ENCODE results near the gene IGFL2.
"Not testable (repeated sequence)": the region's sequence is repeated elsewhere in the genome, so short reads cannot be mapped to it uniquely, and the experiment has no call there.

The IGFL2 gene

DNA sequence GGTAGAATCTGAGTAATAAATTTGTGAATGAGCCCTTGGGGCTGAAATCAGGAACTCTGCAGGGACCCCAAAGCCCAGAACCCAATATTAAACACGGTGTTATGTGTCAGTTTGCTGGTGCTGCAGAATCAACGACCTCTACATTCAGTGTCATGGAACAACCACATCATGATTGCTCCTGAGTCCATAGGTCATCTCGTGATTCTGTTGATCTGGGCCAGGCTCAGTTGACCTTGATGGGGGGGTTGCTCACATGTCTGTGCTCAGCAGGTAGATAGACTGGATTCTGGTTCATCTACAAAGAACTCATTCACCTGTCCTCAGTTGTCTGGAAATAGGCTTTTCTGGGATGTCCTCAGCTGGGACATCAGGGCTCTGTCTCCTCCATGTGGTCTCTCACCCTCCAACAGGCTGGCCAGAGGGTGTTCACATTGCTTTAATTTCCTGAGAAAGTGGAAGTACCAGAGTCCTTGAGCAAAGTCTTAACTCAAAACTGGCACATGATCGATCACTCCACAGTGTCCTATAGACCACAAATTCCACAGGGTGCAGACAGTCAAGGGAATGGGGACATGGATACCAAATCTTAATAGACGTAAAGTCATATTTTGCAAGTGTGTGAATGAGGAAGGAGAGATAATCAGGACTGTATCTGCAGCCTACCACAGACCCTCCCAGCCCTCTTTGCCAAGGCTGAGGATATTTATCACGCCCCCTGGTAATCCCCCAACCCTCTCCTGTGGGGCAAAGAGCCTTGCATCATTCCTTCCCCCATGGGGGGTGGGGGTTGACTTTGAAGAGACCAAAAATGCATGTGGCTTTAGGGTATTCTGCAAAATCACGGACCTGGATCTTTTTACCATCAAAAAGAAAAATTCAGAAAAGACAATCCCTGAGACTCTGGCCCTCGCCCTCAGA is 42.2 kb downstream of the IGFL2 start:
- no peak for DNase-seq (ENCODE audit: low read depth, low spot score)

DNA sequence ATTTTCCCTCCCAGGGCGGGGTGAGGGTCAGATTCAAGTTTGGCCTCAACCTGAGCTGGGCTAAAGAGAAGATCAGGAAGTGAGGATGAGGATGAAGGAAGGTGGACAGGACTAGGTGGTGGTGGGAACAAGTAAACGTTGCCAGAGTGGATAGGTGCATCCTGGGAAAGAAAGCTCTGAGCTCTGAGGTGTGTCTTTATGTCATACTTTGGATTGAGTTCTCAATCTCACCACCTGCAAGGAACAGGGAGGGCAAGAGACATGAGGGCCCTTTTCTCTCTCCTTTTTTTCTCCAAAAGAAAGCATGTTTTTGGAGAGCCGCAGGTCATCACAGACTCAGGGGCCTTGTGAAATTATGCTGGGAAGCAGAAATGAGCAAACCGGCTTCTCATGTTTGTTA is 43.3 kb downstream of the IGFL2 start:
- DNase-seq (ENCODE audit: low read depth, low spot score) = no peak

DNA sequence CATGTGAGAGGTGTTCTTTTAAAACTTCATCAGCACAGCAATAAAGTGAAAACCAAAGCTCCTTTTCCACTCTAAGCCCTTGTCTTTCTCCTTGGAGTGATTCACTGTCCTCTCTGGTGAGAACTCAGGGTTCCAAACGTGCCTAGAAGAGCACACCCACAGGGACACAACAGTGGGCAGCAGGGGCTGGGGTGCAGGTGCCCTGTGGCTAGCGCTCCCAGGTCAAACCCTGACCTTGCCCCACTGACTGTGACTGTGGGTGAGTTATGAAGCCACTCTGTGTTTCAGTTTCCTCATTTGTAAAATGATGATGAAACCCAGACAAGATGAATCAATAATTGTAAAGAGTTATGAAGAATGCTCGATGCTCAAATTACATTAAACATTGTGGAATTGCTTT is 43.9 kb downstream of the IGFL2 start:
- no peak for DNase-seq (ENCODE audit: low read depth, low spot score)

DNA sequence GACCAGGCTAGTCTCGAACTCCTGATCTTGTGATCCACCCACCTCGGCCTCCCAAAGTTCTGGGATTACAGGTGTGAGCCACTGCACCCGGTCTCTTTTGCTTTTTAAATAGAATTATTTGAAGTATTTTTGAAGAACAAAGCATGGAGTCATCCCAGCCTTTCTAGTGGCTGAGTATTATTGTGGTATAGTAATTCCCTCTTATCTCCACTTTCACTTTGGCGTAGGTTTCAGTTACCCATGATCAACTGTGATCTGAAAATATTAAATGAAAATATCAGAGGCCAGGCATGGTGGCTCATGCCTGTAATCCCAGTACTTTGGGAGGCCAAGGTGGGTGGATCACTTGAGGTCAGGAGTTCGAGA is 44.6 kb downstream of the IGFL2 start:
- DNase-seq (ENCODE audit: low read depth, low spot score) = not testable (repeated sequence)

DNA sequence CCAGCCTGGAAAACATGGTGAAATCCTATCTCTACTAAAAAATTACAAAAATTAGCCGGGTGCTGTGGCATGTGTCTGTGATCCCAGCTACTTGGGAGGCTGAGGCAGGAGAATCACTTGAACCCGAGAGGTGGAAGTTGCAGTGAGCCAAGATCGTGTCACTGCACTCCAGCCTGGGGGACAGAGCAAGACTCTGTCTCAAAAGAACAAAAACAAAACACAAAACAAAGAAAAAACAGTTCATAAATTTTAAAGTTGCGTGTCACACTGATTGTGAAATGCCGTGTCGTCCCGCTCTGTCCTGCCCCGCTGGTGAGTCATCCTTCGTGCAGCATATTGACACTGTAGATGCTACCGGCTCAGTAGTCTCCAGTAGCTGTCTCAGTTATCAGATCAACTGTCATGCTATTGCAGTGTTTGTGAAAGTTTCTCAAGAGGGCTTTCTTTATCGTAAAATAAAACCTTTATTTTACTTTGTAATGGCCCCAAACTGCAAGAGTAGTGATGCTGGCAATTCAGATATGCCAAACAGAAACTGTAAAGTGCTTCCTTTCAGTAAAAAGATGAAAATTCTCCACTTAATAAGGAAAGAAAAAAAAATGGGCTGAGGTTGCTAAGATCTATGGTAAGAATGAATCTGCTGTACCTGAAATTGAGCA is 45.1 kb downstream of the IGFL2 start:
- no peak for DNase-seq (ENCODE audit: low read depth, low spot score)

DNA sequence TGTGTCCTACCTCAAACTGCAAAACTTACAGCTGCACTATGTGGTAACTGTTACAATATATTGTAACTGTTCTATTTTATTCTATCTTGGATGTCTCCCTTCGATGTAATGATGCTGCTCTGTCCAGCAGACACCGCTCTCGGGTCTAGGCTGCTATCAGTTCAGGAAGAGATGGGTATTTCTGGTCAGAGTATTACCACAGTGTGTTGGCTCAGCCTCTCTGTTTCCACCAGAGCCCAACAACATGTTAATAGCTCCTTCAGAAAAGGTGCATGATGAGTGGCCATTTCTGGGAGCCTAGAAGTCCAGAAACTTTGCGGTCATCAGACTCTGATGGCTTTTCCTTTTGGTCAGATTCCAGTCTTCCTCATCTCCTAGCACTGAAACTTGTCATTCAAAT is 45.6 kb downstream of the IGFL2 start:
- DNase-seq (ENCODE audit: low read depth, low spot score) = no peak

DNA sequence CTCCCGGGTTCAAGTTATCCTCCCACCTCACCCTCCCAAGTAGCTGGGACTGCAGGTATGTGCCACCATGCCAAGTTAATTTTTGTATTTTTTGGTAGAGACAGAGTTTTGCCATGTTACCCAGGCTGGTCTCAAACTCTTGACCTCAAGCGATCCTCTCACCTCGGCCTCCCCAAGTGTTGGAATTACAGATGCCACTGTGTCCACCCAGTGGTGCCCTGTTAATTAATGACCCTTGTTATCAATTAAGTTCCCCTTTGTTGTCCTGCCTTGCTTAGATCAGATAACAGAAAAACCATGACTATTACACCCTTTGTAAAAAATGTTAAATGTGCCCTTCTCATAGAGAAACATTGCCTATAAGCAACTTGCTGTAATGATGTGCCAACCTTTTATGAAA is 47.1 kb downstream of the IGFL2 start:
- no peak for DNase-seq (ENCODE audit: low read depth, low spot score)

DNA sequence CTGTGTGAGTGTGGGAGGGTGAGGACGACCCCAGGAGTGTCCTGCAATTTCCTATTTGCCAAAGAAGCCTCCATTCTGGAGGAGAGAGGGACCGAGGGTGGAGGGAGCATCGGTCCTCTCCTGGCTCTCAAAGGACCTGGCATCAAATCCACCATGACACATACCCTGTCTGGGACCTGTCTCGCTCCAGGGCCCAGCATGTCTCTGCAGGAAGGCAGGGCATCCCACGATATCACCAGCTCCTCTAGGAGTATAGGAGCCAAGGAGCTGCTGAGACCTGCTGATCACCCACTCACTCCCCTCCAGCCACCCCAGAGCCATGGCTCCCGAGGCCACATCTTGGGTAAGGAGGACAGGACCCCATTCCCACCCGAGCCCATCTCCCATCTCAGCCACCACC is 47.9 kb downstream of the IGFL2 start:
- DNase-seq (ENCODE audit: low read depth, low spot score) = not testable (repeated sequence)

DNA sequence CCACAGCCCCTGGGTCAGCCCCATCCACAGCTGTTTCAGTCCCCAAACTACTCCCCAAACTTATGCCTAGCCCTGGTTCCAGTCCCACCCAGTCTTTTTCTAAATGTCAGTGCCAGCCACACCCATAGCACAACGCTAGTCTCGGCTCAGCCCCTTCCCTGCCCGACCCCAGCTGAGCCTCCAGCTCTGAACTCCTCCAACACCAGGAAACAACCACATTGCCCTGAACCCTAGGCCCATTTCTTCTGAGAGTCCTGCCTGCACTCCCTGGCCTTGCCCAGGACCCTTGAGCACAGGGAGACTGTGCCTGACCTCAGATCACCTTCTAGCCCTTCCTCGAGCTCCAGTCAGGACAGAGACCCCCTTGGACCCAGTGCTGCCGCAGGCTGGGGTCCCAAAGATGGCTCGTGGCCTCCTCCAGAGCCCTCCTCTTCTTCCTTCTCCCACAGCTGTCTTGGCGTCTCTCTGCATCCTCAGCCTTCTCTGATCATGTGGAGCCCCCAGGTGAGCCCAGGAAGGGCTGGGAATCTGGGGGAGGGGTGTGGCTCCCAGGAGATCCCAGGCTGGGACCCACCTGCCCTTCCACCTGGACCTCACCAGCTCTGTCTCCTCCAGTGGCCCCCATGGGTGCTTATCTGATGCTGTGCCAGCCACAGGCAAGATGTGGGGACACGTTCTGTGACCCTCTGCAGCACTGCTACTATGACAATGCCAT is 48.5 kb downstream of the IGFL2 start:
- no peak for DNase-seq (ENCODE audit: low read depth, low spot score)

DNA sequence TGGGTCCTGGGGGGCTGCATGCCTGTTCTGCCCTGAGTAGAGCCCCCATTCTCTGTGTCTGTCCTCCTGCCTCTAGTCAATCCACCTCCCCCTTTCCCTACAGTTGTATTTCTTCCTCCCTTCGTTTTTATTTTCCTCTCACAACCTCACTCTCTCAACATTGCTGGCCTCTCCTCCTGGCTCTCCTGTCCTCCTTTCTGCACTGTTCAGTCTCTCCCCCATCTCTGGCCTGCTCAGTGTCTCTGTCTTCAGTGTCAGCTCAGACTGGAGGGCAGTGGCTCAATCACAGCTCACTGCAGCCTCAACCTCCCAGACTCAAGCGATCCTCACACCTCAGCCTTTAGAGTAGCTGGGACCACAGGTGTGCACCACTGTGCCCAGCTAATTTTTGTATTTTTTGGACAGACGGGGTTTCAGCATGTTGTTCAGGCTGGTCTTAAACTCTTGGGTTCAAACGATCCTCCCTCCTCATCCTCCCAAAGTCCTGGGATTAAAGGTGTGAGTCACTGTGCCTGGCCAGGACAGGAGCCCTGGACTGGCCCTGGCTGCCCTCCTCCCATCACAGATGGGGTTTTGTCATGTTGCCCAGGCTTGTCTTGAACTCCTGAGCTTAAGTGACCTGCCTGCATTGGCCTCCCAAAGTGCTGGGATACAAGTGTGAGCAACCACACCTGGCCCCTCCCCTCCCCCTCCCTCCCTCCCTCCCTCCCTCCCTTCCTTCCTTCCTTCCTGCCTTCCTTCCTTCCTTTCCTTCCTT is 49.5 kb downstream of the IGFL2 start:
- DNase-seq (ENCODE audit: low read depth, low spot score) = no peak

DNA sequence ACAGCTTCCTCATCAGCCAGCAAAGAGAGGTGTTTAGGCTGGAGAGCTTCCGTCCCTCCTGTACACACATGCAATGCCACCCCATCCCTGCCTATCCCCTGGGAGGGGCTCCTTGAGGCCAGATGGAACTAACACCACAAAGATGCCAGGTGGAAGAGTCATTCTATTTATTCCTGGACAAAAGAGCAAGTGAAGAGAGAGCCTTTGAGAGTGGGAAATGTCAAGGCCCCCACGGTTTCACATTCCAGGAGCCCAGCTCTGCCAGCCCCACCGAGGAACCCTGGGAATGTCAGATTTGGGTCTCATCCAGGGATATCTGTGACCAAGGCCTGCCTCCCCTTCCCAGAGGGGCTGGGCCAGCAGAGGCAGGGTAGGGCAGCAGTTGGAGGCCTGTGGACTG is 50.7 kb downstream of the IGFL2 start:
- DNase-seq (ENCODE audit: low read depth, low spot score) = no peak

DNA sequence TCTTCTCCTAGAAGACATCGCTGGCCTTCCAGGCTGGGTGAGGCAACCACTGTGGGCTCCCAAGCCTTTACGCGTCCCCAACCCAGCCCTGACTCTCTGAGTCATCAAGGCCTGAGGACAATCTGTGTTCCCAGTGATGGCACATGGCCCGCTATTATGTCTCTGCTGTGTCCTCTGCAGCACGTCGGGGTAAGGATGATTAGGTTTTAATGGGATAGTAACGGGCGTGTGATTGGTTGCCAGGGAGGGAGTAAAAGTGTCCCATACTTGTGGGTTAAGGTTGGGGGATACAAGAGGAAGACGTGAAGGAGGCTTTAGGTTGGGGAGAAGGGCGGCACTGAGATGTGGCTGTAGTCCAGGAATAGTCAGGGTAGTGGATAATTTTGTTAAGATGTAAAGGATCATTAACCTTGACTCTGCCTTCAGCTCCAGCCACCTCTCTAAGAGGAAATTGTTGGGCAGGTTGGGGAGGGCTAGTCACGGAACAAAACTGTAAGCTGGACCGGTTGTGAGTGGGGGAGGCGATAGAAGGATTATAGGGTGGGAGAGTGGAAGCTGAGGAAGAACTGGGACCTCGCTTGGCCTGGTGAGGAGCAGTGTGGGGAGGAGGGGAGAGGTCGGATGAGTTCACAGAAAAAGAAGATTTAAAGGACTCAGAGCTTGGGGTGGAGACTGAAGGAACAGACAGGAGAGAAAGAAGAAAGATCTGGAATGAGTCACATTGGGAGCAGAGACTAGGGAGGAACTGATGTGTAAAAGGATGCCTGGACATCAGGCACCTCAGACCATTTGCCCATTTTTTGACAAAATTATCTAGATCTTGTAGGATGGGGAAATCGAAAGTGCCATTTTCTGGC is 53.6 kb downstream of the IGFL2 start:
- DNase-seq (ENCODE audit: low read depth, low spot score) = no peak

DNA sequence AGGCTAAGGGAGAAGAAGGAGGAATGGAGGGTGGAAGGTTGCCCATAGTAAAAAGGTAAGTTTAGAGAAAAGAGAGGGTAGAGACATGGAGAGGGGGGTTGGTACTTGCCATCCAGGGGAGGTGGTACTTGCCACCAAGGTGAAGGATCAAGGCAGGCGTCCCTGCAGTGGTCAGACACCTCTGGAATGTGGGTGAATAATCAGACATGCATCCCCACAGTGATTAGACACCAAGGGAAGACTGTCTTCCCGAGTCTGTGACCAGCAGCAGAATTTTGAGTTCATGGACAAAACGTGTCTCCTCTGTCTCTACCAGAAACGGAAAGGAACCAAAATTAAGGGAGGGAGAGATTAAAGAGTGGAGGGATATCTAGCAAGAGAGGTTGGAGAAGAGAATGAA is 54.4 kb downstream of the IGFL2 start:
- no peak for DNase-seq (ENCODE audit: low read depth, low spot score)

DNA sequence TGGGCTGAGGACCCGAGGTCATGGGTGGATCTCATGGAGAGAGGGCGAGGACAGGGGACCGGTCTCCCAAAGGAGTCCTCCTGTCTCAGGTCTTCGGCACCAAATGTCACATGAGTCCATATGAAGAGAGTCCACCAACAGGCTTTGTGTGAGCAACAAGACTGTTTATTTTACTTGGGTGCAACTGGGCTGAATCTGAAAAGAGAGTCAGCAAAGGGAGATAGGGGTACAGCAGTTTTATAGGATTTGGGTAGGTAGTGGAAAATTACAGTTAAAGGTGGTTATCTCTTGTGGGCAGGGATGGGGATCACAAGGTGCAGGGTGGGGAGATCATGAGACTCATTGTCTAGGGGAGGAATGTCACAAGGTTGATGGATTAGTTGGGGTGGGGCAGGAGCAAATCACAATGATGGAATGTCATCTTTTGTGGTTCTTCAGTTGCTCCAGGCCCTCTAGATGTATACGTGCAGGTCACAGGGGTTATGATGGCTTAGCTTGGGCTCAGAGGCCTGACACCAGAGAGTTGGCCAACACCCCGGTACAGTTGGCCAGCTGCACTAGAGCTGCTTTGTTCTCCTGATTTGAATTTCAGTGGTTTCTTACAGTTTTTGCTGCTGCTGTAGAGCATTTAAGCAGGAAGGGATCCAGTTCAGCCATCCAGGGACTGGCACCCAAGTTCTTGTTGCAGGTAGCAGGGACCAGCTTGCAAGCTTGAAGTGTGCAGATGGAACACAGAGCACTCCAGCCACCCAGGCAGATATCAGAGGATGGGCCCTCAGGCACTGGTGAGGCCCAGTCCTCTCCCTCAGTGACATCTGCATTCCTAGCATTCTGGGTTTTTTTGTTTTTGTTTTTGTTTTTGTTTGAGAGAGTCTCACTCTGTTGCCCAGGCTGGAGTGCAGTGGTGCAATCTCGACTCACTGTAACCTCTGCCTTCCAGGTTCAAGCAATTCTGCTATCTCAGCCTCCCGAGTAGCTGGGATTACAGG is 55.1 kb downstream of the IGFL2 start:
- DNase-seq (ENCODE audit: low read depth, low spot score) = no peak

DNA sequence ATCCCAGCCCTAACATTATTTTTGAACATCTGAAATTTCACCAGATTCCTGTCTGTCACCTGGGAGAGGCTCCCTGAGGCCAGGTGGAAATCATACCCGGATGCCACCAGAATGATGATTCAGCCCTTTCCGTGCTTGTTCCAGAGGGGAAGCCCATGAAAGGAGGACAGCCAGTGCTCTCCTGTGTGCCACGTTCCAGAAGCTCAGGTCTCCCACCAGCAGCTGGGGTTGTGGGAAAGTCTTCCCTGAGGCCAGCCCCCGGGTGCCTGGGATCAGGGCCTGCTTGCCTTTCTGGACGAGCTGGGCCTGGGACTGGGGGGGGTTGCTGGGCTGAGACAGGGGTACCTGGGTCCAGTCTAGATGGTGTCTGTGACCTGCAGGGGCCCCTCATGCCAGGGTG is 56.0 kb downstream of the IGFL2 start:
- DNase-seq (ENCODE audit: low read depth, low spot score) = no peak

DNA sequence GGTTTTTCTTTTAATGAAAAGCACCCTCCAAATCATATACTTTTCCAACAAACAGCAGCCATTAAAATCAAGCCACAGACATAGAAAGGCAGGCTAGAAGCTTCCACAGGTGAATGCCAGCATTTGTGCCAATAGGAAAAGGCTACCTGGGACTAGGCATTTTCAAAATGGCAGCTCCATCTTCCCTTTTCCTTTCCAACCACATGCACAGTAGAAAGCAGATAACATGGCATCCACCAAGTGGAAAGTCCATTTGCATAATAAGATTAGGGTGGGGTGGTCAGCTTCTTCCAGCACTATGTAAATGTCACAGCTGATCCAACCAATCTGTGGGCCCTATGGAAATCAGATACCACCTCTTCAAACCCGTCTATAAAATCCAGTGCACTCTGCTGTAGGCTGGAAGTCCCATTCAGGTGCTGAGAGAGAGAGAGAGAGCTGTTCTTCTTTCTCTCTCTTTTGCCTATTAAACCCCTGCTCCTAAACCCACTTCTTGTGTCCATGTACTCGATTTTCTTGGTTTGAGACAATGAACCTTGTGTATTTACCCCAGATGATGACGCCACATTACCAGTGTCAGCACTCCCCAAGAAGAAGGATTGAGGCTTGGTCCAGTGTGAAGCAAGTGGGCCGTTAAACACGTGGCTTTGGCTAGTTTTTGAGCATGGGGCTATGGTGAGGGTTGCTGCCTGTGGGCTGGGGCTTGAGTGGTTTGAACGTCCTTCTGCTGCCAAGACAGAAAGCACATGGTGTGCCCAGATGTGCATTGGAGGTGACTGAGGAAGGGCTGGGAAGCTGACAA is 57.3 kb downstream of the IGFL2 start:
- DNase-seq (ENCODE audit: low read depth, low spot score) = no peak

DNA sequence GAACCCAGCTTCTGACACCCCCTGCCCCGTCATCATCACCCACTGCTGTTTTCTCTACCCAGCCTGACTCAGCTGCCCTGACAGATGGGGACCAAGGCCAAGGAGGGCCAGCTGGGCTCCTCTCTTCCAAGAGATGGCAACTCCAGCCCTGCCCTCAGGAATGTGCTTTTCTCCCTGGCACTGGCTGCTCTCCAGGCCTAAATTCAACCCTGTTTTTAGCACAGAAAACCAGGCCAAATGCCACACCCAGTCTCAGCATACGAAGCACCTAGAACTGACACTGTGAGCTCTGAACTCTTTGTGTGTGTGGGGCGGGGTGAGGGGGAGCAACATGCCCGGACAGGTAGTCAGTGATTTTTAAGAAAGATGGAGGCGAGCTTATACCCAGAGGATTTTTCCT is 58.1 kb downstream of the IGFL2 start:
- no peak for DNase-seq (ENCODE audit: low read depth, low spot score)

DNA sequence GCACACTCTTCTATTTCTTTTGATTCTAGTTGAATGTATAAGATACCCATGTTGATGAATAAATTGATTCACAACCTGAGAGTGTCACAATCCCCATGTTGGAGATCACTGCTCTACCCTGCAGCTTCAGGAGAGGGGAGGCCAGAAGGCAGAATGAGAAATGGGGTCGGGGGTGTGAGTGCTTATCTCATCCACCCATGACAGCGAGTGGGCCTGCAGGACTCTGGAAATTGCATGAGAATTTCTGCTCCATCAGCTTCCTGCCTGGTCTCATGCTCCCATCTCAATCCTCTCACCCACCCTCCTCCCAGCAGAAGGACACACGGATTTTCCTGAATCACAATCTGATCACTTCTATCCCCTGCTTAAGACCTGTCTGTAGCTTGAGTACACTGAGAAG is 58.6 kb downstream of the IGFL2 start:
- DNase-seq (ENCODE audit: low read depth, low spot score) = no peak

DNA sequence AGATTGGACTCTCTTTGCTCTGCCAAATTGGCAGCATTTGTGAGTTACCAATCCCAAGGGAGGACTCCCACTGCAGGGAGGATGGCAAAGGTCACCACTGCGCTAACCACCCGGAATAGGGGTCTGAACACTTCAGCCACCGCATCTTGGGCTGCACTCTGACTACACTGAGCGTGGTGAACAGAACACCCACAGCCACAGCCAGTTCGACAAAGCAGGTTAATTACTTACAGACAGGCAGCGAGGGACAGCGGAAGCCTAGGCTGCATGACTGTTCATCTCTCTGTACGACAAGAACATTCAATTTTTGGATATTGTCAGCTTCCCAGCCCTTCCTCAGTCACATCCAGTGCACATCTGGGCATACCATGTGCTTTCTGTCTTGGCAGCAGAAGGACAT is 59.8 kb downstream of the IGFL2 start:
- DNase-seq (ENCODE audit: low read depth, low spot score) = not testable (repeated sequence)
